IMR-90 (cell line): ENCODE data around the gene C1QC. TPM values are rescaled to one million over a fixed set of nuclear protein-coding genes. Genes with fewer than 3 reads are reported as not detected.

ENCODE experiments used
- ATAC-seq: fragments of 200-7000 bp; cut with Tn5 transposase; 2 replicates; pipeline ENCODE4 v1.9.1; 2020; ENCODE audit warnings: low read depth, mild to moderate bottlenecking, moderate library complexity
- BruUV-seq: library from RNA; stranded (reverse); fragments of 400-500 nt; replicated peaks from 2 replicates; lab custom pipeline; 2021; lab: Mats Ljungman, UMichigan
- CTCF ChIA-PET: fragments of 300-600 bp; formaldehyde crosslinking; extraction: SDS; loops from one replicate; lab custom pipeline; 2021; ENCODE audit warnings: antibody characterized with exemption; lab: Yijun Ruan, JAX
- POLR2A ChIA-PET: fragments of 300-600 bp; sonication (Branson Sonifier 250); formaldehyde crosslinking; loops from one replicate; lab custom pipeline; 2022; ENCODE audit warnings: antibody characterized with exemption; ENCODE audit not compliant: unreplicated experiment; lab: Charles Lee
- DNase-seq: peaks from one replicate; pipeline ENCODE4 v3.0.0; 2013
- H2AFZ ChIP-seq: replicated peaks from 2 replicates; pipeline ENCODE3; 2013; ENCODE audit warnings: low read length, mild to moderate bottlenecking; ENCODE audit not compliant: poor library complexity
- H2AK5ac ChIP-seq: 2 replicates; pipeline ENCODE4 v1.6.1; 2013; ENCODE audit warnings: low read depth, low read length, inconsistent platforms
- H2AK9ac ChIP-seq: replicated peaks from 2 replicates; pipeline ENCODE3; 2013; ENCODE audit warnings: mild to moderate bottlenecking, low read depth, low read length, moderate library complexity; ENCODE audit not compliant: poor library complexity
- H2BK120ac ChIP-seq: 2 replicates; pipeline ENCODE4 v1.6.1; 2013; ENCODE audit warnings: low read depth, low read length, inconsistent platforms
- H2BK15ac ChIP-seq: 3 replicates; pipeline ENCODE4 v1.6.1; 2013; ENCODE audit warnings: low read depth, low read length, inconsistent platforms
- H2BK20ac ChIP-seq: 2 replicates; pipeline ENCODE4 v1.6.1; 2013; ENCODE audit warnings: low read depth, mild to moderate bottlenecking, inconsistent platforms, low read length, moderate library complexity
- H2BK5ac ChIP-seq: 2 replicates; pipeline ENCODE4 v1.6.1; 2013; ENCODE audit warnings: mild to moderate bottlenecking, low read depth, low read length, inconsistent platforms; ENCODE audit not compliant: poor library complexity, severe bottlenecking
- H3K14ac ChIP-seq: replicated peaks from 2 replicates; pipeline ENCODE4 v1.6.1; 2013; ENCODE audit warnings: low read depth, low read length, inconsistent platforms
- H3K18ac ChIP-seq: 2 replicates; pipeline ENCODE4 v1.6.1; 2013; ENCODE audit warnings: low read depth, low read length, control low read depth
- H3K23ac ChIP-seq: 2 replicates; pipeline ENCODE4 v1.6.1; 2013; ENCODE audit warnings: low read depth, low read length, inconsistent platforms
- H3K27ac ChIP-seq: 2 replicates; pipeline ENCODE4 v1.5.1; 2013; ENCODE audit warnings: mild to moderate bottlenecking, control low read depth, low read length; ENCODE audit not compliant: insufficient read depth
- H3K27me3 ChIP-seq: 2 replicates; pipeline ENCODE4 v1.6.1; 2013; ENCODE audit warnings: low read length; ENCODE audit not compliant: control insufficient read depth, insufficient read depth
- H3K36me3 ChIP-seq: 2 replicates; pipeline ENCODE4 v1.6.1; 2013; ENCODE audit warnings: low read length, mixed read lengths; ENCODE audit not compliant: control insufficient read depth, insufficient read depth
- H3K4ac ChIP-seq: 2 replicates; pipeline ENCODE4 v1.6.1; 2013; ENCODE audit warnings: low read depth, low read length, inconsistent platforms
- H3K4me1 ChIP-seq: 2 replicates; pipeline ENCODE4 v1.6.1; 2013; ENCODE audit warnings: low read length, mixed read lengths; ENCODE audit not compliant: control insufficient read depth, insufficient read depth
- H3K4me2 ChIP-seq: 2 replicates; pipeline ENCODE4 v1.6.1; 2013; ENCODE audit warnings: low read depth, mild to moderate bottlenecking, control low read depth, low read length, moderate library complexity
- H3K4me3 ChIP-seq: 2 replicates; pipeline ENCODE4 v1.5.1; 2013; ENCODE audit warnings: low read depth, mild to moderate bottlenecking, control low read depth, low read length, moderate library complexity; ENCODE audit not compliant: insufficient read depth
- H3K56ac ChIP-seq: 2 replicates; pipeline ENCODE4 v1.6.1; 2013; ENCODE audit warnings: low read length, inconsistent platforms; ENCODE audit not compliant: insufficient read depth; ENCODE audit errors: extremely low read depth
- H3K79me1 ChIP-seq, 2 experiments: 2 replicates each; pipeline ENCODE4 v1.6.1; 2013; ENCODE audit warnings: low read length in 2 of 2, inconsistent platforms in 1 of 2, low read depth in 1 of 2
- H3K9ac ChIP-seq: 2 replicates; pipeline ENCODE4 v1.6.1; 2013; ENCODE audit warnings: low read depth, low read length, control low read depth
- H3K9me1 ChIP-seq: 2 replicates; pipeline ENCODE4 v1.6.1; 2013; ENCODE audit warnings: low read length, inconsistent platforms; ENCODE audit not compliant: insufficient read depth
- H3K9me3 ChIP-seq: 2 replicates; pipeline ENCODE4 v1.6.1; 2013; ENCODE audit warnings: low read length; ENCODE audit not compliant: control insufficient read depth, insufficient read depth
- H4K20me1 ChIP-seq: 2 replicates; pipeline ENCODE4 v1.6.1; 2013; ENCODE audit warnings: low read length, inconsistent platforms; ENCODE audit not compliant: insufficient read depth
- H4K5ac ChIP-seq: 2 replicates; pipeline ENCODE4 v1.6.1; 2013; ENCODE audit warnings: mild to moderate bottlenecking, low read depth, low read length, control low read depth
- H4K8ac ChIP-seq, 2 experiments: 2 replicates each; pipeline ENCODE4 v1.6.1; 2013; ENCODE audit warnings: low read depth in 2 of 2, low read length in 2 of 2, control low read depth in 1 of 2, inconsistent platforms in 1 of 2
- H4K91ac ChIP-seq: 2 replicates; pipeline ENCODE4 v1.6.1; 2013; ENCODE audit warnings: low read depth, low read length, inconsistent platforms; ENCODE audit not compliant: insufficient read depth
- BHLHE40 ChIP-seq: fragments of 150-350 bp; IDR thresholded peaks from 2 replicates; pipeline ENCODE4 v1.6.1; 2016; ENCODE audit warnings: mild to moderate bottlenecking, low read depth, low read length
- CEBPB ChIP-seq: IDR thresholded peaks from 2 replicates; pipeline ENCODE4 v1.6.1; 2012; ENCODE audit warnings: low read depth, low read length, improper control_type of control experiment
- CHD1 ChIP-seq: IDR thresholded peaks from 2 replicates; pipeline ENCODE4 v1.6.1; 2012; ENCODE audit warnings: low read depth, low read length, improper control_type of control experiment
- CTCF ChIP-seq: conservative IDR thresholded peaks from 2 replicates; pipeline ENCODE4 v1.5.1; 2012; ENCODE audit warnings: mild to moderate bottlenecking, low read depth, low read length, improper control_type of control experiment
- FOS ChIP-seq: fragments of 150-350 bp; IDR thresholded peaks from 2 replicates; pipeline ENCODE4 v1.6.1; 2016; ENCODE audit warnings: low read depth, low read length
- MAFK ChIP-seq: IDR thresholded peaks from 2 replicates; pipeline ENCODE4 v1.6.1; 2012; ENCODE audit warnings: low read depth, low read length, improper control_type of control experiment
- MAZ ChIP-seq: IDR thresholded peaks from 2 replicates; pipeline ENCODE4 v1.6.1; 2012; ENCODE audit warnings: low read depth, mild to moderate bottlenecking, low read length, improper control_type of control experiment, moderate library complexity, borderline replicate concordance
- MXI1 ChIP-seq: IDR thresholded peaks from 2 replicates; pipeline ENCODE4 v1.6.1; 2012; ENCODE audit warnings: low read depth, mild to moderate bottlenecking, low read length, moderate library complexity, borderline replicate concordance
- NFE2L2 ChIP-seq: fragments of 150-350 bp; IDR thresholded peaks from 2 replicates; pipeline ENCODE4 v1.6.1; 2016; ENCODE audit warnings: low read depth, mild to moderate bottlenecking, low read length
- POLR2A ChIP-seq: IDR thresholded peaks from 2 replicates; pipeline ENCODE4 v1.6.1; 2012; ENCODE audit warnings: mild to moderate bottlenecking, low read depth, low read length
- RAD21 ChIP-seq: IDR thresholded peaks from 2 replicates; pipeline ENCODE4 v1.6.1; 2012; ENCODE audit warnings: low read length, improper control_type of control experiment
- RCOR1 ChIP-seq: IDR thresholded peaks from 2 replicates; pipeline ENCODE4 v1.6.1; 2012; ENCODE audit warnings: mild to moderate bottlenecking, low read length, improper control_type of control experiment; ENCODE audit not compliant: insufficient replicate concordance
- RFX5 ChIP-seq: IDR thresholded peaks from 2 replicates; pipeline ENCODE4 v1.8.0; 2012; ENCODE audit warnings: low read depth, mild to moderate bottlenecking, low read length, moderate library complexity
- SMC3 ChIP-seq: fragments of 150-350 bp; IDR thresholded peaks from 2 replicates; pipeline ENCODE4 v1.6.1; 2016; ENCODE audit warnings: low read depth, mild to moderate bottlenecking, antibody characterized with exemption, low read length, moderate library complexity
- USF2 ChIP-seq: fragments of 150-350 bp; IDR thresholded peaks from 2 replicates; pipeline ENCODE4 v1.6.1; 2017; ENCODE audit warnings: mild to moderate bottlenecking, antibody characterized with exemption, low read length, low read depth
- WGBS, 2 experiments: methylation state at CpG; one replicate each; pipeline versions ENCODE4 v1.1.5 to v1.1.7; 2013; ENCODE audit warnings: missing lambda C conversion rate in 2 of 2; ENCODE audit not compliant: insufficient read length in 1 of 2; ENCODE audit errors: extremely low coverage in 2 of 2; 5-methylcytosine and 5-hydroxymethylcytosine counted together
- dilution Hi-C: fragments of 300-500 bp; cut with HindIII; formaldehyde crosslinking; loops from one replicate; pipeline ENCODE4 v1.14.3; 2018; ENCODE audit warnings: low sequenced_read_pairs; ENCODE audit not compliant: unreplicated experiment
- in situ Hi-C: fragments of 300-500 bp; cut with MboI; formaldehyde crosslinking; loops from 3 replicates; pipeline ENCODE4 v1.14.3; 2019; ENCODE audit warnings: low sequenced_read_pairs, inconsistent platforms, mixed read lengths
- intact Hi-C: fragments of 100-400 bp; cut with micrococcal nuclease; formaldehyde crosslinking; loops from 2 replicates; pipeline ENCODE4 v1.10.0; 2022
- polyA plus RNA-seq, 3 experiments: library from polyadenylated mRNA; depleted of rRNA; stranded (reverse); fragments of >200 nt; gene quantifications; 2 replicates each; pipeline ENCODE4 v1.2.3, GENCODE V29; 2012; ENCODE audit warnings: low replicate concordance in 1 of 3
- total RNA-seq: library from RNA; depleted of rRNA; stranded (reverse); fragments of >200 nt; gene quantifications from 2 replicates; pipeline ENCODE4 v1.2.3, GENCODE V29; 2012

Gene C1QC
- total and polyA plus RNA-seq, 2 of the 4 experiments (the other 2 are of a cell fraction): not detected

GRCh38 chr1:22626237-22627157 is 16.9 kb upstream of the C1QC start:
- H2BK15ac ChIP-seq: no peak overlapping the region
- TF ChIP-seq USF2: no peak
- TF ChIP-seq MAFK: no peak
- no peak for TF ChIP-seq CHD1
- TF ChIP-seq SMC3: no peak
- no peak for TF ChIP-seq BHLHE40
- no peak for TF ChIP-seq NFE2L2
- TF ChIP-seq RCOR1: no peak
- no peak for TF ChIP-seq RAD21
- TF ChIP-seq CEBPB: no peak
- no peak for TF ChIP-seq FOS
- no peak for TF ChIP-seq MXI1
- TF ChIP-seq POLR2A: no peak
- no peak for TF ChIP-seq CTCF
- no peak for TF ChIP-seq MAZ
- TF ChIP-seq RFX5: no peak

More at GRCh38 chr1:22626237-22627157, 16.9 kb upstream of the C1QC start:
- H3K18ac ChIP-seq: no peak overlapping the region
- no peak overlapping the region for H4K5ac ChIP-seq
- H3K4ac ChIP-seq: no peak overlapping the region
- in situ Hi-C loops: no loop called here
- no peaks in the 10 kb centered on the region for H3K36me3 ChIP-seq
- WGBS, 2 experiments: 20% methylated on average over 3 of the region's 20 CpGs; no CpG with 5 or more reads in 1 of the 2 experiments
- no peak overlapping the region for H4K91ac ChIP-seq
- H2BK5ac ChIP-seq: no peak overlapping the region
- peaks cover 3% of the 10 kb centered on the region; the same call in 1 of the 2 replicates for H4K20me1 ChIP-seq
- H3K4me3 ChIP-seq: no peak overlapping the region
- no peak overlapping the region for H2AK5ac ChIP-seq
- no peaks in the 10 kb centered on the region for H3K9me1 ChIP-seq
- no peak overlapping the region for H3K56ac ChIP-seq
- H3K27ac ChIP-seq: no peak overlapping the region
- no TSS peak for BruUV-seq
- intact Hi-C loops: no loop called here
- H3K9ac ChIP-seq: no peak overlapping the region
- dilution Hi-C loops: no loop called here
- no peak overlapping the region for H2BK20ac ChIP-seq
- H2AK9ac ChIP-seq: no peak overlapping the region
- no peak overlapping the region for H3K14ac ChIP-seq
- H2BK120ac ChIP-seq: no peak overlapping the region
- H4K8ac ChIP-seq: no peak overlapping the region
- no peaks in the 10 kb centered on the region for H3K9me3 ChIP-seq
- ATAC-seq: no peak
- ChIA-PET POLR2A (no interaction called here), CTCF (no interaction called here)
- H3K4me1 ChIP-seq: no peaks in the 10 kb centered on the region
- H3K79me1 ChIP-seq: no peaks in the 10 kb centered on the region
- no peak overlapping the region for H3K4me2 ChIP-seq
- H3K23ac ChIP-seq: no peak overlapping the region
- no peak overlapping the region for H2AFZ ChIP-seq
- no peak for DNase-seq
- peaks cover 63% of the 10 kb centered on the region for H3K27me3 ChIP-seq
